Neutrophil (primary cell): ENCODE results near the gene AGPS.

ENCODE experiments used
- H3K27ac ChIP-seq: fragments of 200-600 bp; sonication (generic); 2 replicates; pipeline ENCODE4 v1.5.1; 2016; ENCODE audit warnings: mild to moderate bottlenecking, moderate library complexity
- H3K27me3 ChIP-seq: fragments of 200-600 bp; sonication (generic); 2 replicates; pipeline ENCODE4 v1.6.0; 2016; ENCODE audit warnings: mild to moderate bottlenecking
- H3K36me3 ChIP-seq: fragments of 200-600 bp; sonication (generic); 2 replicates; pipeline ENCODE4 v1.5.1; 2017
- H3K4me1 ChIP-seq, 2 experiments: fragments of 200-600 bp in 1 of 2; sonication (generic) in 1 of 2; 1 replicate in 1 of 2; 2 replicates in 1 of 2; pipeline versions ENCODE4 v1.5.1 to v1.6.1; 2013 to 2016; ENCODE audit warnings: low read depth in 1 of 2, low read length in 1 of 2, mild to moderate bottlenecking in 1 of 2, moderate library complexity in 1 of 2; ENCODE audit not compliant: control insufficient read depth in 1 of 2, insufficient read depth in 1 of 2
- H3K4me3 ChIP-seq, 2 experiments: fragments of 200-600 bp in 1 of 2; sonication (generic) in 1 of 2; 1 replicate in 1 of 2; 2 replicates in 1 of 2; pipeline ENCODE4 v1.5.1; 2013 to 2016; ENCODE audit warnings: low read depth in 1 of 2, low read length in 1 of 2, mild to moderate bottlenecking in 1 of 2, moderate library complexity in 1 of 2
- H3K9me3 ChIP-seq: fragments of 200-600 bp; sonication (generic); 2 replicates; pipeline ENCODE4 v1.5.1; 2016
- CTCF ChIP-seq: fragments of 200-600 bp; sonication (generic); IDR thresholded peaks from 2 replicates; pipeline ENCODE4 v1.5.1; 2016; ENCODE audit warnings: antibody characterized with exemption

Gene AGPS

GRCh38 chr2:177496921-177497320, 104.3 kb downstream of the AGPS start:
- no peak overlapping the region for H3K27ac ChIP-seq
- peaks cover 29% of the 10 kb centered on the region for H3K36me3 ChIP-seq
- H3K27me3 ChIP-seq: no peaks in the 10 kb centered on the region
- TF ChIP-seq CTCF: no peak
- H3K4me1 ChIP-seq: no peaks in the 10 kb centered on the region
- H3K4me3 ChIP-seq: no peak overlapping the region
- H3K9me3 ChIP-seq: no peaks in the 10 kb centered on the region

- Histone ChIP-seq H3K27ac (no peak overlapping the region), H3K9me3 (no peaks in the 10 kb centered on the region), H3K36me3 (peaks cover 20% of the 10 kb centered on the region), H3K4me3 (no peak overlapping the region), H3K27me3 (no peaks in the 10 kb centered on the region), H3K4me1 (no peaks in the 10 kb centered on the region)
- no peak for TF ChIP-seq CTCF
Measured at GRCh38 chr2:177501186-177501585, 108.6 kb downstream of the AGPS start.

- Histone ChIP-seq H3K4me3 (no peak overlapping the region), H3K27me3 (no peaks in the 10 kb centered on the region), H3K27ac (no peak overlapping the region), H3K36me3 (peaks cover 43% of the 10 kb centered on the region), H3K4me1 (no peaks in the 10 kb centered on the region), H3K9me3 (no peaks in the 10 kb centered on the region)
- TF ChIP-seq CTCF: no peak
Measured at GRCh38 chr2:177506505-177506904, 113.9 kb downstream of the AGPS start.

GRCh38 chr2:177506998-177507397, 114.4 kb downstream of the AGPS start:
- H3K36me3 ChIP-seq: peaks cover 43% of the 10 kb centered on the region
- no peaks in the 10 kb centered on the region for H3K9me3 ChIP-seq
- H3K4me1 ChIP-seq: no peaks in the 10 kb centered on the region
- no peak for TF ChIP-seq CTCF
- H3K27ac ChIP-seq: no peak overlapping the region
- no peaks in the 10 kb centered on the region for H3K27me3 ChIP-seq
- H3K4me3 ChIP-seq: no peak overlapping the region

- H3K4me1 ChIP-seq: no peaks in the 10 kb centered on the region
- peaks cover 69% of the 10 kb centered on the region for H3K36me3 ChIP-seq
- no peak overlapping the region for H3K27ac ChIP-seq
- H3K27me3 ChIP-seq: no peaks in the 10 kb centered on the region
- no peak overlapping the region for H3K4me3 ChIP-seq
- H3K9me3 ChIP-seq: no peaks in the 10 kb centered on the region
- TF ChIP-seq CTCF: no peak
Measured at GRCh38 chr2:177516824-177517544, 124.4 kb downstream of the AGPS start.
